Left lobe of liver (tissue), 2 donors: ENCODE data around the gene BDH2. TPM values are rescaled to one million over a fixed set of nuclear protein-coding genes. Genes with fewer than 3 reads are reported as not detected.

Experiments
- ATAC-seq: fragments of 200-7000 bp; cut with Tn5 transposase; one replicate; pipeline ENCODE4 v1.9.1; 2020; ENCODE audit warnings: mild to moderate bottlenecking, moderate library complexity
- DNase-seq: peaks from one replicate; pipeline ENCODE4 v3.0.0-alpha.2; 2020; ENCODE audit warnings: low spot score
- total RNA-seq: library from RNA; stranded (reverse); gene quantifications from one replicate; pipeline ENCODE4 v1.2.1, GENCODE V29; 2021
- donor health status: DM: no; HTN: no; CAD: no; lungs with moderate emphysema.
- donor health status: DM: no; HTN: yes; CAD: no.

Gene BDH2
- total RNA-seq, 1 donor from 2014 or later = 53.6 TPM

DNA sequence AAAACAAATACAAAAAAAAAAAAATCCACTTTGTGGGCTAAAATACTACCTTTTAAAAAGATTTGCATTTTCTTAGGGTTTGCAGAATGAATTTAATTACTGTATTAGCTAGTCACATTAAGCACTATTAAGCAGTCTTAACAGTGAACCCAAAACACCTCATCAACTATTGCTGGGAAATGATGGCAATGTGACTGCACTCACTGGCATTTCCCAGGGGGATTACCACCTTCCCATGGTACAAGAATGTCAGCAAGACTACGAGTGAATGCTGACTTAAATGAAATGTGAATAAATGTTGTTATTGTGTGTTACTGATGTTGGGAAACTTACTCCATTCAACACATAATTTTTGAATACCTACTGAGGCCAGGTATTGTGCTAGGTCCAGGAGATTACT lies 13.1 kb downstream of the BDH2 start:
- DNase-seq (no peak), ATAC-seq (no peak)

DNA sequence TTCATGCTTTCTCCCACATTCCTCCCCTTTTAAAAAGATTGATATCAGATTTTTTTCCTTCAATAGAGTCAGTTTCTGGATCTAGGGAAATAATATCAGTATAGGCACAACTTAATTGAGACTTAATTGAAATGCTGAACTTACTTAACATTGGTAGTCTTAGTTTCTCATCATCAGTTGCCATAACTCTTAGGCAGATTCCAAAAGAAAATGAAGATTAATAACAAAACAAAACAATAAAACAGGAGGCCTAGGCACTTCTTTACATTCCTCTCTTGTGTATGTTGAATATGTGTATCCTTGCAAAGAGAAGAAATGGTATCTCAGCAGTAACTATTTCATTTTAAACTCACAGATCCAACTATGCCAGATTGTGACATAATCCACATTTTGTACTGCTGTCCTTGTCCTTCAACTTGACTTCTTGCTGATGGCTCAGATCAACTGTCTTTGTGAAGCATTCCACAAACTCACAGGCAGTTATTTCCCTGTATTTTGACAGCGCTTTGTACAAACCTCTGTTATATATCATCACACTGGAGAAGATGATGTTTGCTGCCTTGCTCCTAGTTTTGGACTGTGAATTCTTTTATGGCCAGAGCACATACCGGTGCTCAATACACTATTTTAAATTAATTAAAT lies 14.0 kb downstream of the BDH2 start:
- no peak for DNase-seq

GRCh38 chr4:103079621-103080020 lies 20.0 kb downstream of the BDH2 start:
- ATAC-seq (no peak), DNase-seq (no peak)

More for the DNA sequence above, 14.0 kb downstream of the BDH2 start:
- ATAC-seq = no peak

DNA sequence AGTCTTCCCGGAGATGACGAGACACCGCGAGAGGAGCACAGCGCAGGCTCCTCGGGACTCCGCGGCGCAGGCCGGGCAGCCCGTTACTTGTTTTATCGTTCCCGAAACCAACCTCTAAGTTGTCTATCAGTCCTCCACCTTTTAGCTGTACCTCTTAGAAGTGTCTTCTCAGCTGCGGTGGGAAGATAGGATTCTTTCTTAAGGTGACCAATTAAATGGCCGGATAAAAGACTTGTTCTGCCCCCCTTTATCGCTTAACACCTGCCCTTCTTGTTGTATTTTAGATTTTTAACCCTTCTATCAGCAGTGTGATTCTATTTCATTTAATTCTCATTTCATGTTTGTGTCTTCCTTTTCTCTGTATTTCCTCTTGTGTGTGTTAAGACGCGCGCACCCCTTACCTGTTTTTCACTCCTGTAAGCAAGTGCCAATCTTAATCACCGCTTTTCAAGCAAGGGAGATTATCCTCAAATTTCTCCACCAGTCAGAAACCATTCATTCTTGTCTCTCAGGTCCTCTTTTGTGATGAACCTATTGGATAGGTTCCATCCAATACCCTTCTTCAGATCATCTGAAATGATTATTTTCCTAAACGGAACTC lies 22.8 kb downstream of the BDH2 start, which contains the start of gene SLC9B2:
TSS of gene SLC9B2 (minus strand) at position 15 of the 601 bp plus-strand sequence. CDS start 9,211 bp downstream, outside the sequence.
- no peak for ATAC-seq
- no peak for DNase-seq

GRCh38 chr4:103075894-103076746 lies 23.5 kb downstream of the BDH2 start:
- ATAC-seq = peak; percentile 80
- peak; percentile 78 for DNase-seq

GRCh38 chr4:103075435-103075893 lies 24.2 kb downstream of the BDH2 start:
- peak; percentile 83 for DNase-seq
- peak; percentile 75 for ATAC-seq

GRCh38 chr4:103074744-103075434 lies 24.7 kb downstream of the BDH2 start:
- DNase-seq (no peak), ATAC-seq (no peak)

- ATAC-seq (no peak), DNase-seq (no peak)
These were observed 25.7 kb downstream of the BDH2 start for GRCh38 chr4:103073792-103074438.

- DNase-seq (no peak), ATAC-seq (no peak)
These were observed 31.6 kb downstream of the BDH2 start for GRCh38 chr4:103067841-103068547.

GRCh38 chr4:103060453-103061148 lies 39.0 kb downstream of the BDH2 start:
- ATAC-seq = peak; percentile 91
- DNase-seq = no peak

- DNase-seq (peak; percentile 53), ATAC-seq (peak; percentile 63)
These were observed 45.6 kb downstream of the BDH2 start for GRCh38 chr4:103054030-103054429.

DNA sequence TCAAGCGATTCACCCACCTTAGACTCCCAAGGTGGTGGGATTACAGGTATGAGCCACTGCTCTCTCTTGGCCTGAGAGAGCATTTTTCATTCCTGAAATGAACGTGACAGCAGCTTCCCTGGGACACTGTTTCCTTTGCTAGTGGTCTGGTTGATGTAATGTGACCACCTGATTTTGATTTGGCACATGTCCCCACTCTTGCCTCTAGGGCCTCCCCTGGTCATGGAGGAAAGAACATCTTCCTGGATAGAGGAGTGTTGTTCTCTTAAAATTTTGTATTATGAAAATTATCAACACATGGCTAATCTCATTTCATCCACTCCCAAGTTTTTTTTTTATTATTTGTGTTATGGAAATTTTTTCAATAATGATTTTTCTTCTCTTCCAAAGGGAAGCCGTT lies 46.9 kb downstream of the BDH2 start:
- no peak for ATAC-seq
- no peak for DNase-seq

DNA sequence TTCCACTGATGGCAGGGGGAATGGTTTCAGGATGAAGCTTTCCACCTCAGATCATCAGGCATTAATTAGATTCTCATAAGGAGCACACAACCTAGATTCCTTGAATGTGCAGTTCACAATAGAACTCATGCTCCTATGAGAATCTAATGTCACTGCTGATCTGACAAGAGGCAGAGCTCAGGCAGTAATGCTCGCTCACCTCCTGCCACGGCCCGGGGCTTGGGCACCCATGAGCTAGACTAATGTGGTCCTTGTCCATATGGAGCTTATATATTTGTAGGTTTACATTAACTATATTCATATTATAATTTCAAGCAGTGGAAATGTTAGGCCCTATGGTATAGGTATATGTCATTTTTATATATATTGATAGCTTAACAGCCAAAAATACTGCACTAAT lies 47.5 kb downstream of the BDH2 start:
- DNase-seq = no peak
- ATAC-seq = no peak

DNA sequence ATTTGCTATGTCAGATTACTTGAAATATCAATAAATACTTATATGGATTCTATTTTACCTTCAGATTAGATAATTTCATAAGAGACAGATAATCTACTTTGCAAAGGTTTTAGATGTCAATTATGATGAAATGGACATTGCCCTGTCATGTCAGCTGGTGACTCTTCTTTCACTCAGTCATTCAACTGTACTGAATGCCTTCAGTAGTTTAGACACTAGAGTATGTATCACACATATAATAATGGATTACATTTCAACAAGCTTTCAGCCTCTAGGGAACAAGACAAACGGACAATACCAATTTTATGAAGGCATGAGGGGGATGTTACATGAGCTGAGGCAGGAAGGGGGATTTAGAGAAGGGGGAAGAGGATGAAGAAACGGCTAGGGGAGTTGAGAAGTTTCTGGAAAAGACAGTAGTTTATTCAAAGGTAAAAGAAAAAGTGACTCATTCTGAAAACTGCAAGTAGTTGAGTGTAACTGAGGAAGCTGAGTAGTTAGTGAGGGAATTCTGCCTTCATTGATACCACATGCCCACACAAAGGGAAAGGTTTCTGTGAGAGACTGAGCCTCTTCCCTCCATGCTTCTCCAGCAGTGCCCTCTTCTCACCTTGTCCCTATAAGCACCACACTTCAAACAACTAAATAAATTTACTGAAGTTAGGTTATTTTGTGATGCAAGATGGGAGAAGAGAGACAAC lies 48.7 kb downstream of the BDH2 start:
- no peak for ATAC-seq

GRCh38 chr4:103046416-103047290 lies 53.0 kb downstream of the BDH2 start:
- no peak for DNase-seq

More for the DNA sequence above, 48.7 kb downstream of the BDH2 start:
- DNase-seq = no peak

DNA sequence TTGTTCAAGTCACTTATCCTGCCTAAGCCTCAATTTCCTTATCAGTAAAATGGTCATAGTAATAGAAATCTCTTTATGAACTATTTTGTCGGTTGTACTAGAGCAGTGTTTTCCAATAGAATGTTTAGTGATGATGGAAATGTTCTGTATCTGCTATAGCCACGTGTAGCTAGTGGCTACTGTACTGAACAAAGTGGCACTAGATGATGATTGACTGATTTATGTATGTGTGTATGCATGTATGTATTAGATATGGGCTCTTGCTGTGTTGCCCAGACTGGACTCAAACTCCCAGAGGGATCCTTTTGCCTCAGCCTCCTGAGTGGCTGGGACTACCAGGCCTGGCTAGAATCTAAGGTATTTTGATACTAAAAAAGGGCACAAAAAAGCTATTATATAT lies 55.5 kb downstream of the BDH2 start:
- ATAC-seq (no peak), DNase-seq (no peak)

More at GRCh38 chr4:103046416-103047290, 53.0 kb downstream of the BDH2 start:
- ATAC-seq = peak; percentile 99

- DNase-seq (no peak), ATAC-seq (no peak)
These were observed 63.5 kb downstream of the BDH2 start for GRCh38 chr4:103036169-103036568.

DNA sequence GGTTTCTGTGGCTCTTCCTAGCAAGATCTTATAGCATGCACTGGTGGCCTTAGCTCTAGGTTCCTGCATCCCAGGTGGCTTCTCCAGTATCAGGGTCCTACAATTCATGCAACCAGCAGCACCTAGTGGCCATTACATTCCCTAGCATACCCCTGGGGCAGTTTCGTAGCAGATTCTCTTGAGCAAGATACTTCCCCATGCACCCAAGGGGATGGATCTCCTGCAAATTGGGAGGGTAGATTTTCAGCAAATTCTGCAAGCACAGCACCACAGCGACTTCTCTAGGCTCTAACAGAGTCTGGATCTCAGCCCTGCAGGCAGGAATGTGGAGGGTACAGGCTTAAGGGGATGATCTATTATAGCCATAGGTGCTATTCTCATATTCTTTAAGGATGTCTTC lies 67.1 kb downstream of the BDH2 start:
- DNase-seq (no peak), ATAC-seq (peak; percentile 84)
